AG10803 (cell line): ENCODE results near the gene FHL2.
A peak's percentile ranks its signal among the peaks of the same experiment; 100 is the strongest.

Experiments
- DNase-seq: peaks from one replicate; pipeline ENCODE4 v3.0.0; 2010; ENCODE audit warnings: low read depth
- H3K4me3 ChIP-seq: 2 replicates; pipeline ENCODE4 v1.5.1; 2011; ENCODE audit warnings: mild to moderate bottlenecking, low read length, control low read depth
- CTCF ChIP-seq: conservative IDR thresholded peaks from 2 replicates; pipeline ENCODE4 v1.5.1; 2011; ENCODE audit warnings: mild to moderate bottlenecking, low read length, control low read depth, inconsistent platforms

Gene FHL2

DNA sequence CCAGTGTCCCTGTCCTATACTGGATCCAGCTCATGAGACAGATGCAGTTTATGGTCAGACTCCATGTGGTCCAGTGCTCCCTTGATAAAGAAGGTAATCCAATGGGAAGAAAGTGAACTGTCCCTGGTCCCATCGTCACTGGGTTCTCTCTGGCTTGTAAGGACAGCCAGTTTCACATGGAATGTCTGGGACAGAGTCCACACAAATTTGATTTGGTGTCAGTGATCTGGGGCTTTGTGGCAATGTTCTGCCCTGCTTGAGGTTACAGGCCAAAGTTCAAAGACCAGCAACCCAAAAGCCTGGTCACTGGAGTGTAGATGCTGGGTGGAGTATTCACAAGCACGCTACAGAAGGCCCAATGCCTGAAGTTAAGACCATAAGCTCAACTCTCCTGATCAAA lies 22.2 kb upstream of the FHL2 start:
- H3K4me3 ChIP-seq = no peak overlapping the region
- no peak for TF ChIP-seq CTCF
- no peak for DNase-seq

- TF ChIP-seq CTCF = no peak
- no peak for DNase-seq
- H3K4me3 ChIP-seq = no peak overlapping the region
Measured at GRCh38 chr2:105418522-105418921, 19.7 kb upstream of the FHL2 start.

GRCh38 chr2:105417857-105418436 lies 19.1 kb upstream of the FHL2 start:
- peak; percentile 63 for DNase-seq

DNA sequence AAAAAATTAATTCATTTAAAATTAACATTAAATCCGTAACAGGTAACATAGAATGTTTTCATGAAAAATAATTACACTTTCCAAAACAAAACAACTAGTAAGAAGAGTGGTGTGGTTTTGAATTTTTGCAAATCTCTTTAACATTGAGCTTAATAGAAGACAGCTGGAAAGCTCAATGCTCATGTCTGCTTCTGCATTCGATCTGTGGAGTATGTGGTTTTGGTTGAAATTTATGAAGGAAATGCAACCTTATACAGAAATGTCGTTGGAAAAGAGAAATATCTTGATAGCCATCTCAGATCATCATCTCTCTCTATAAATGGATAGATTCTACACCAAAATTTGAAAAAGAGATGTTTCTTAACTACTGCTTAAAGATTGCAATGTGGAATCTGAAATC lies 17.3 kb upstream of the FHL2 start:
- no peak for TF ChIP-seq CTCF
- no peak overlapping the region for H3K4me3 ChIP-seq
- peak; percentile 21 for DNase-seq

More at GRCh38 chr2:105417857-105418436, 19.1 kb upstream of the FHL2 start:
- TF ChIP-seq CTCF = no peak
- no peak overlapping the region for H3K4me3 ChIP-seq

- no peak for TF ChIP-seq CTCF
- no peak overlapping the region for H3K4me3 ChIP-seq
- no peak for DNase-seq
Measured at GRCh38 chr2:105415007-105415406, 16.2 kb upstream of the FHL2 start.

- H3K4me3 ChIP-seq = no peak overlapping the region
- no peak for TF ChIP-seq CTCF
- no peak for DNase-seq
Measured at GRCh38 chr2:105413206-105413605, 14.4 kb upstream of the FHL2 start.

GRCh38 chr2:105412584-105412983 lies 13.7 kb upstream of the FHL2 start:
- TF ChIP-seq CTCF = no peak
- no peak overlapping the region for H3K4me3 ChIP-seq
- DNase-seq = no peak
